Coronary artery (tissue), 2 donors: ENCODE results near the gene P2RY6.

ENCODE experiments used
- DNase-seq: peaks from one replicate; pipeline ENCODE4 v3.0.0-alpha.2; 2017; ENCODE audit warnings: low spot score
- H3K27ac ChIP-seq, 2 donors: fragments of 200-600 bp; sonication (generic); one replicate each; pipeline ENCODE4 v1.5.1; 2016 to 2019
- H3K4me3 ChIP-seq: fragments of 200-600 bp; sonication (generic); 2 replicates; pipeline ENCODE4 v1.5.1; 2016; ENCODE audit warnings: mild to moderate bottlenecking, moderate library complexity
- TF ChIP-seq, protein P1 (sequence below): fragments of 200-600 bp; sonication (generic); IDR thresholded peaks from one replicate; pipeline ENCODE4 v1.5.1; 2019; ENCODE audit warnings: antibody characterized with exemption

Gene P2RY6

DNA sequence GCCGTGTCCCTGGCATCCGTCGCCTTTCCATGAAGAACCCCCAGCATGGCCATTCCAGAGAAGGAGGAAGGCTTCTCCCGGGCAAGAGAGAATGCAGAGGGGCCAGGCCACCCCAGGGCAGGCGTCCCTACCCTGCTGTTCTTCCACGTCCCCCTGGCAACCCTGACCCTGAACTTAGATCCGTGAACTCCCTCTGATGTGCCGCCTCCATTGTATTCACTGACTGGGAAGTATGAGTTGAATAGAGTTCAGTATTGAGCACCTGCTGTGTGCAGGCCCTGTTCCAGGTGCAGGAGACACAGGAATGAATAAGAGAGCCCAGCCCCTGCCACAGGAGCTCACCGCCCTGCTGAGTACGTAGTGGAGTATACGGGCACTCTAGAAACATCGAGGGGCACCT is 74.9 kb downstream of the P2RY6 start:
- Histone ChIP-seq H3K27ac (no peak overlapping the region), H3K4me3 (no peak overlapping the region)
- DNase-seq = no peak
- TF ChIP-seq, protein P1, sequence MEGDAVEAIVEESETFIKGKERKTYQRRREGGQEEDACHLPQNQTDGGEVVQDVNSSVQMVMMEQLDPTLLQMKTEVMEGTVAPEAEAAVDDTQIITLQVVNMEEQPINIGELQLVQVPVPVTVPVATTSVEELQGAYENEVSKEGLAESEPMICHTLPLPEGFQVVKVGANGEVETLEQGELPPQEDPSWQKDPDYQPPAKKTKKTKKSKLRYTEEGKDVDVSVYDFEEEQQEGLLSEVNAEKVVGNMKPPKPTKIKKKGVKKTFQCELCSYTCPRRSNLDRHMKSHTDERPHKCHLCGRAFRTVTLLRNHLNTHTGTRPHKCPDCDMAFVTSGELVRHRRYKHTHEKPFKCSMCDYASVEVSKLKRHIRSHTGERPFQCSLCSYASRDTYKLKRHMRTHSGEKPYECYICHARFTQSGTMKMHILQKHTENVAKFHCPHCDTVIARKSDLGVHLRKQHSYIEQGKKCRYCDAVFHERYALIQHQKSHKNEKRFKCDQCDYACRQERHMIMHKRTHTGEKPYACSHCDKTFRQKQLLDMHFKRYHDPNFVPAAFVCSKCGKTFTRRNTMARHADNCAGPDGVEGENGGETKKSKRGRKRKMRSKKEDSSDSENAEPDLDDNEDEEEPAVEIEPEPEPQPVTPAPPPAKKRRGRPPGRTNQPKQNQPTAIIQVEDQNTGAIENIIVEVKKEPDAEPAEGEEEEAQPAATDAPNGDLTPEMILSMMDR = no peak
